ENCODE measurements around the gene UBE2G1. TPM values are rescaled to one million over a fixed set of nuclear protein-coding genes. Genes with fewer than 3 reads are reported as not detected.

The UBE2G1 gene
- total RNA-seq, 1 experiment from 2014 or later: 80.6 TPM

GRCh38 chr17:4386406-4386805 is 19.9 kb upstream of the UBE2G1 start:
- Histone ChIP-seq H3K36me3 (ENCODE audit: control insufficient read depth in 1 of 2, insufficient read depth in 2 of 2, low read length in 2 of 2) (no peaks in the 10 kb centered on the region), H2AFZ (ENCODE audit: low read depth, low read length, poor library complexity, severe bottlenecking) (no peak overlapping the region), H3K9ac (ENCODE audit: low read length) (no peak overlapping the region), H4K20me1 (ENCODE audit: insufficient read depth) (no peaks in the 10 kb centered on the region), H3K27me3 (ENCODE audit: insufficient read depth, low read length) (no peaks in the 10 kb centered on the region), H3K79me2 (ENCODE audit: insufficient read depth, low read length) (no peaks in the 10 kb centered on the region), H3K27ac (ENCODE audit: low read depth, low read length) (no peak overlapping the region), H3K9me3 (ENCODE audit: control insufficient read depth in 1 of 2, insufficient read depth in 1 of 2, low read depth in 1 of 2, low read length in 2 of 2) (no peaks in the 10 kb centered on the region), H3K4me2 (ENCODE audit: low read length) (no peak overlapping the region), H3K4me3 (replicated peaks in 1 of 2; ENCODE audit: low read depth in 1 of 2, low read length in 2 of 2) (no peak overlapping the region), H3K9me2 (ENCODE audit: insufficient read depth) (no peaks in the 10 kb centered on the region), H3K4me1 (ENCODE audit: control insufficient read depth in 1 of 2, insufficient read depth in 2 of 2, low read length in 2 of 2) (peaks cover 1 to 9% of the 10 kb centered on the region in 2 experiments; a peak in 3 of 4 replicates)
- ChIA-PET POLR2A (no interaction called here), CTCF (no interaction called here), RAD21 (ENCODE audit: low non-redundant PET in 1 of 2, low total read pairs in 2 of 2, uncharacterized antibody in 2 of 2, unreplicated experiment in 2 of 2) (no interaction called here)
- no peak for ATAC-seq
- no TSS peak for BruUV-seq (replicated peaks)
- no peak for TF ChIP-seq ZNF274 (IDR thresholded peaks at IDR 0.05; ENCODE audit: low read depth, low read length)
- no peak for TF ChIP-seq EZH2phosphoT487 (IDR thresholded peaks at IDR 0.05; ENCODE audit: borderline replicate concordance)
- TF ChIP-seq, protein P1, sequence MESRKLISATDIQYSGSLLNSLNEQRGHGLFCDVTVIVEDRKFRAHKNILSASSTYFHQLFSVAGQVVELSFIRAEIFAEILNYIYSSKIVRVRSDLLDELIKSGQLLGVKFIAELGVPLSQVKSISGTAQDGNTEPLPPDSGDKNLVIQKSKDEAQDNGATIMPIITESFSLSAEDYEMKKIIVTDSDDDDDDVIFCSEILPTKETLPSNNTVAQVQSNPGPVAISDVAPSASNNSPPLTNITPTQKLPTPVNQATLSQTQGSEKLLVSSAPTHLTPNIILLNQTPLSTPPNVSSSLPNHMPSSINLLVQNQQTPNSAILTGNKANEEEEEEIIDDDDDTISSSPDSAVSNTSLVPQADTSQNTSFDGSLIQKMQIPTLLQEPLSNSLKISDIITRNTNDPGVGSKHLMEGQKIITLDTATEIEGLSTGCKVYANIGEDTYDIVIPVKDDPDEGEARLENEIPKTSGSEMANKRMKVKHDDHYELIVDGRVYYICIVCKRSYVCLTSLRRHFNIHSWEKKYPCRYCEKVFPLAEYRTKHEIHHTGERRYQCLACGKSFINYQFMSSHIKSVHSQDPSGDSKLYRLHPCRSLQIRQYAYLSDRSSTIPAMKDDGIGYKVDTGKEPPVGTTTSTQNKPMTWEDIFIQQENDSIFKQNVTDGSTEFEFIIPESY (IDR thresholded peaks at IDR 0.05; ENCODE audit: extremely low read depth, insufficient replicate concordance, low read length): no peak
- TF ChIP-seq ATF3 (IDR thresholded peaks at IDR 0.05): no peak
- TF ChIP-seq TCF7L2 (IDR thresholded peaks at IDR 0.05; ENCODE audit: borderline replicate concordance, extremely low read depth, insufficient read depth, insufficient read length): no peak
- no peak for TF ChIP-seq POLR2A (IDR thresholded peaks at IDR 0.05; ENCODE audit: borderline replicate concordance, extremely low read depth, insufficient read depth, insufficient read length)
- no peak for TF ChIP-seq RAD21 (IDR thresholded peaks at IDR 0.05; ENCODE audit: low read depth)
- no peak for TF ChIP-seq EZH2 (IDR thresholded peaks at IDR 0.05)
- no peak for TF ChIP-seq CEBPB (IDR thresholded peaks at IDR 0.05; ENCODE audit: low read depth)
- no peak for TF ChIP-seq YY1 (IDR thresholded peaks at IDR 0.05; ENCODE audit: extremely low read depth, insufficient replicate concordance, low read depth, low read length)
- TF ChIP-seq SIN3A (IDR thresholded peaks at IDR 0.05; ENCODE audit: low read depth): no peak
- TF ChIP-seq, protein P2, sequence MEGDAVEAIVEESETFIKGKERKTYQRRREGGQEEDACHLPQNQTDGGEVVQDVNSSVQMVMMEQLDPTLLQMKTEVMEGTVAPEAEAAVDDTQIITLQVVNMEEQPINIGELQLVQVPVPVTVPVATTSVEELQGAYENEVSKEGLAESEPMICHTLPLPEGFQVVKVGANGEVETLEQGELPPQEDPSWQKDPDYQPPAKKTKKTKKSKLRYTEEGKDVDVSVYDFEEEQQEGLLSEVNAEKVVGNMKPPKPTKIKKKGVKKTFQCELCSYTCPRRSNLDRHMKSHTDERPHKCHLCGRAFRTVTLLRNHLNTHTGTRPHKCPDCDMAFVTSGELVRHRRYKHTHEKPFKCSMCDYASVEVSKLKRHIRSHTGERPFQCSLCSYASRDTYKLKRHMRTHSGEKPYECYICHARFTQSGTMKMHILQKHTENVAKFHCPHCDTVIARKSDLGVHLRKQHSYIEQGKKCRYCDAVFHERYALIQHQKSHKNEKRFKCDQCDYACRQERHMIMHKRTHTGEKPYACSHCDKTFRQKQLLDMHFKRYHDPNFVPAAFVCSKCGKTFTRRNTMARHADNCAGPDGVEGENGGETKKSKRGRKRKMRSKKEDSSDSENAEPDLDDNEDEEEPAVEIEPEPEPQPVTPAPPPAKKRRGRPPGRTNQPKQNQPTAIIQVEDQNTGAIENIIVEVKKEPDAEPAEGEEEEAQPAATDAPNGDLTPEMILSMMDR (IDR thresholded peaks at IDR 0.05 in 2 of 3, conservative IDR thresholded peaks at IDR 0.05 in 1 of 3; ENCODE audit: borderline replicate concordance in 1 of 3, insufficient read depth in 1 of 3, low read depth in 2 of 3, low read length in 2 of 3): no peak
- TF ChIP-seq ZFX (IDR thresholded peaks at IDR 0.05): no peak
- TF ChIP-seq, protein P3, sequence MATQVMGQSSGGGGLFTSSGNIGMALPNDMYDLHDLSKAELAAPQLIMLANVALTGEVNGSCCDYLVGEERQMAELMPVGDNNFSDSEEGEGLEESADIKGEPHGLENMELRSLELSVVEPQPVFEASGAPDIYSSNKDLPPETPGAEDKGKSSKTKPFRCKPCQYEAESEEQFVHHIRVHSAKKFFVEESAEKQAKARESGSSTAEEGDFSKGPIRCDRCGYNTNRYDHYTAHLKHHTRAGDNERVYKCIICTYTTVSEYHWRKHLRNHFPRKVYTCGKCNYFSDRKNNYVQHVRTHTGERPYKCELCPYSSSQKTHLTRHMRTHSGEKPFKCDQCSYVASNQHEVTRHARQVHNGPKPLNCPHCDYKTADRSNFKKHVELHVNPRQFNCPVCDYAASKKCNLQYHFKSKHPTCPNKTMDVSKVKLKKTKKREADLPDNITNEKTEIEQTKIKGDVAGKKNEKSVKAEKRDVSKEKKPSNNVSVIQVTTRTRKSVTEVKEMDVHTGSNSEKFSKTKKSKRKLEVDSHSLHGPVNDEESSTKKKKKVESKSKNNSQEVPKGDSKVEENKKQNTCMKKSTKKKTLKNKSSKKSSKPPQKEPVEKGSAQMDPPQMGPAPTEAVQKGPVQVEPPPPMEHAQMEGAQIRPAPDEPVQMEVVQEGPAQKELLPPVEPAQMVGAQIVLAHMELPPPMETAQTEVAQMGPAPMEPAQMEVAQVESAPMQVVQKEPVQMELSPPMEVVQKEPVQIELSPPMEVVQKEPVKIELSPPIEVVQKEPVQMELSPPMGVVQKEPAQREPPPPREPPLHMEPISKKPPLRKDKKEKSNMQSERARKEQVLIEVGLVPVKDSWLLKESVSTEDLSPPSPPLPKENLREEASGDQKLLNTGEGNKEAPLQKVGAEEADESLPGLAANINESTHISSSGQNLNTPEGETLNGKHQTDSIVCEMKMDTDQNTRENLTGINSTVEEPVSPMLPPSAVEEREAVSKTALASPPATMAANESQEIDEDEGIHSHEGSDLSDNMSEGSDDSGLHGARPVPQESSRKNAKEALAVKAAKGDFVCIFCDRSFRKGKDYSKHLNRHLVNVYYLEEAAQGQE (IDR thresholded peaks at IDR 0.05; ENCODE audit: low read depth): no peak
- DNase-seq (ENCODE audit: low read depth, low spot score): no peak
- intact Hi-C loops (cut with micrococcal nuclease): no loop called here

Data from HCT116 (cell line).